Cortex of kidney (tissue), 1 donor: ENCODE results near the gene ALPP.
"Not testable (repeated sequence)": the region's sequence is repeated elsewhere in the genome, so short reads cannot be mapped to it uniquely, and the experiment has no call there.

Experiments used
- DNase-seq: peaks from one replicate; lab custom pipeline; 2025; lab: John Stamatoyannopoulos, UW

Gene ALPP

DNA sequence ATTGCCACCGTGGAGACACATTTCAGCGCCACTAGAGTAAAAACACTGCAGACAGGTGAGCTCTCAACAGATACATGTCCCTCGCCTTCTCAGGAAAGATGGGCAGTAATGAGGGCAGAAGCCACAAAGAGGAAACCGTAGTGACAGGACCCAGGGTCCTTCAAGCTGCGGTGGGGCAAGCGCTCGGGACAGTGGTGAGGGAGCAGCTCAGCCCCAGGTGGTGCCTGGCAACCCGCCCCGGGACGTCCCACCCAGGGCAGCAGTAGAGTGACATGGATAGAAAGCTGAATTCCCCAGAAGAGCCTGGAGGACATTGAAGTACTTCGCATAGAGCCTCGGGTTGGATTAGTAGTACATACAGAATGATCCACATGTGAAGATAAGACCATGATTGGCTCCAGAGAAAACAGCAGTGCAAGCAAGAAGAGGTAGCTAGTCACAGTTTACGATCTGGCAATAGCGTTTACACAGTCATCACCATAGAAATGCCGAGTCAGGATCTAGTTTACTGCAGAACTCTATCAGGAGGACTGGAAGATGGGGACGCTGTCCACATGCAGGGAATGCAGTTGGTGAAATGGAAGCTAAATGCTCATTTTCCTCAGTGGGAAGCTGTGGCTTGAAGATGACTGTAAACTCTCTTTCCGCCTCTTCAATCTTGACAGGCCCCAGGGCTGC is 37.4 kb upstream of the ALPP start:
- no peak for DNase-seq

DNA sequence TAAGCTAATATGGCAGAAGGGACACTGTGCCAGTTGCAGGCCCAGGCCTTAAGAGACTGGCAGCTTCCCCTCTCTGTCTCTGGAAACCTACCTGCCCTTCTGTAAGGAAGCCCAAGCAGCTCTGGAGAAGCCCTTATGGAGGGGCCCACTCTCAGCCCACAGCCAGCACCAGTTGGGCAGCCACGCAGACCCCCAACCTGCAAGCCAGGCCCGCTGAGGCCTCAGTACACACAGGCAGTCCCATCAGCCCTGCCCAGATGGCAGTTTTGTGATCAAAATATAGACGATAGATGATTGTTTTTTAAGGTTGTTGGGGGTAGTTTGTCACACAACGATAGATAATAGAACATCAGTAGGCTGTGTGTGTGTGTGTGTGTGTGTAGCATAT is 36.8 kb upstream of the ALPP start:
- no peak for DNase-seq

DNA sequence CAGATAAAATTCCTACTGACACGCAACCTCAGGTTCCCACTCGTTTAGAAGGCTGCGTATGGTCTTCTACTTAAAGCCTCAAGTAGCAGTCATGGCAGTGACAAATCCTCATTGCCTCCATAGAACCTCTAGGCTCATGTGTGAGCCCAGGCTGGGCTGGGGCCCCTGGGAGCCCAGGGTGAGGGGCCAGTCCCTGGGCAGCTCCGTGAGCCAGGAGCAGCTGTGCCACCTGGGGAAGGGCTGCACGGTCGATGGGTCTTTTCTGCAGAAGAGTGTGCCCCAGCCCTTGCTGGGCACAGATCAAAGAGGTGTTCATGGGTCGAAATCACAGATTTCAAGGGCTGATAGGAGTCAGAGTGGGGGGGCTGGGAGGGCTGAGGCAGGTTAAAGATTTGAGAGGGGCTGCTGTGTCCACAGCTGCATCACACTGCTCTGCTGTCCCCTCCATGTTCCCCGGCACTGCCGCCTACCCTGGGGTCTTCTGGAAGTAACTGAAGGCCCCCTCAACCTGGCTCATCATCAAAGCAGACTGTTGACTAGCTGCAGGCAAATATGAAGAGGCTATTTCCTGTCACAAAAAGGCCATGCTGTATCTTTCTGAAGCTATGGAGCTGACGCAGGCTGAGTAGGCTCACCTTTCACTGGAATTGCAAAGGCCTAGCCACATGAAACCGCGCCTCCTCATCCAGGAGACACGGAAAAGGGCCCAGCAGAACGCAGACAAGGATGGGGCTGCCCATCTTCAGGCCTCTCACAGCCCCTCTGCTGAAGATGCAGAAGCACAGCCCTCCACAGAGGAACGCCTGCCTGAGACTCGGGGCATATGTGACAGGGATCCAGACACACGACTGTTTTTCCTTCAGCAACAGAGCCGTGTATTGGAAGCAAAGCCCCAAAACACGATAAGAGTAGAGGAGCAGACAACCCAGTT is 35.7 kb upstream of the ALPP start:
- DNase-seq = no peak

DNA sequence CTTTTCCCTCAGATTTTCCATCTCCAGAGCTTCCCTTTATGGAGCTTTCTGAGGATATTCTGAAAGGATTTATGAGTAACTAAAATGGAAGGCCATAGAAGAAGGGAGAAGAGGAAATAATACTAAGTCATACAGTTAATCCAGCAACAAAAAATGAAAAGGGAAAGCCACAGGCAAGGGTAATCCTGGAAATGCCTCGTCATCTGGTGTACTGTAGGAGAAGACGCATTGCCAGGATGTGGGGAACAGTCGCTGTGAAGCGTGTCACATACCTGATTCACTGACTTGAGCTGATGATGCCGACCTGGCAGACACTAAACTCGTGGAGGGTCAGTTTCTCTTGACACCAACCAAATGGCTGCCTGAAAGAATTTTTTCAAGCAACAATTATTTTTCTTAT is 34.7 kb upstream of the ALPP start:
- DNase-seq = no peak

DNA sequence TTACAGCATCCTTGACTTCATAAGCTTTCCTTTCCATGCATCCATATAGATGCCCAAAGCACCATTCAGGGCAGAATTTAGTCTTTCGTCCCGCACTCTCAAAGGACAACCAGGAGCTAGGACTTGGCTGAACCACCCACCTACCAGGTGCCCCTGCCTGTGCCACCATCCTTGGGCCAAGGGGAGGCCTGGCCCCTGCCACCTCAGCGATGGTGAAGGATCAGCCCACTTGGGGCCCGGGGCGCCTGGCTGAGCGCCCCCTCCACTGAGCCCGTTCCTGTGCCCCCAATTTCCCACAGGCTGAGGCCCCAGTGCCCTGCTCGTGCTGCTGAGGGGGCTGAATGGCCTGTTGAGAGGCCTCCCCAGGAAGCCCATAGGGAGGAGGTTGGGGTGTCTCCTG is 33.3 kb upstream of the ALPP start:
- no peak for DNase-seq

DNA sequence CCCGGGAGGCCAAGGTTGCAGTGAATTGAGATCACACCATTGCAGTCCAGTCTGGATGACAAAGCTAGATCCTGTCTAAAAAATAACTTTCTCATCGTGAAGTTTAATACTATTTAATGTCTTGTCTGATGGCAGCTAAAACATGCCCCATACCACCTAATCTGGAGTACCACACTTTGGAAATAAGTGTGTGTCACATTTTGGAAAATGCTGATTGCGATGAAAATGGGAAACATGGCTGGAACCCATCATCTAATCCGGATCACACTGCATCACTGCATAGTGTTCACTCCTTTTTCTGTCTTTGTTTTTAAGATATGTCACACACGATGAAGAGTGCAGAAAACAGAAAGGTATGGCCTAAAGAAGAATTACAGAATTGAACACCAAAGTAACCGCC is 31.2 kb upstream of the ALPP start:
- no peak for DNase-seq

DNA sequence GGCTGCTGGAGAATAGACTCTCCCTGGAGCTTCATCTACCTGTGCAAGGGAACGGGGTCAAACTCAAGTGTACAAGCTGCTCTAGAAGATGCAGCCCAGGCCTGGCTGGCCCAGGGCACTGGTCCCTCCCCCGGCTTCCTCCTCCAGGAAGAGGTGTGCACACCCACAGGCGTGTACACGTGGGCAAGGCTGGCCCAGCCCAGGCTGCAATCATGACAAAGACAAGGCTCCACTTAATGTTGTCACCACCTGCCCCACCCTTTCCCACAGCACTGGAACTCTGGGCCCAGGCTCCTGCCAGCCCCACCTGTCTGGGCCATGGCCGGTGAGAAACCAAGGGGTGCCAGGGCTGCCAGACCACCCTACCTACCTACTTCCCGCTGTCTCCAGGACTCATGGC is 29.6 kb upstream of the ALPP start:
- DNase-seq = no peak

DNA sequence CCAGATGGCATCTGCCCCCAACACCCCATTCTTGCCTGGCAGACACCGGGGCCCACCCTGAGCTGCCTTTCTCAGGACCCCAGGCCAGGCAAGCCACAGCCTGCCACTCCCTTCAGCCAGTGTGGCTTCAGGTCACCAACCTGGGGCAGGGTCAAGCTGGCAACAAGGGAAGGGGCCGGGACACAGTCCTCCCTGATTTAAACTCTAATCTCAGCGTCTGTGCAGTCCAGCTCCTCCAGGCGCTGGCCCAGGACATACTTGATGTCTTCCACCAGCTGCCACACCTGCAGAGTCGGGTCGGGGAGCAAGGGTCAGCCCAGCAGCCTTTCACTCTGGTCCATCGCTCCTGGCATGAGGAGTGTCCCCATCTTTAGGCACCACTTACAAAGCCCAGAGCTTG is 29.0 kb upstream of the ALPP start:
- no peak for DNase-seq

DNA sequence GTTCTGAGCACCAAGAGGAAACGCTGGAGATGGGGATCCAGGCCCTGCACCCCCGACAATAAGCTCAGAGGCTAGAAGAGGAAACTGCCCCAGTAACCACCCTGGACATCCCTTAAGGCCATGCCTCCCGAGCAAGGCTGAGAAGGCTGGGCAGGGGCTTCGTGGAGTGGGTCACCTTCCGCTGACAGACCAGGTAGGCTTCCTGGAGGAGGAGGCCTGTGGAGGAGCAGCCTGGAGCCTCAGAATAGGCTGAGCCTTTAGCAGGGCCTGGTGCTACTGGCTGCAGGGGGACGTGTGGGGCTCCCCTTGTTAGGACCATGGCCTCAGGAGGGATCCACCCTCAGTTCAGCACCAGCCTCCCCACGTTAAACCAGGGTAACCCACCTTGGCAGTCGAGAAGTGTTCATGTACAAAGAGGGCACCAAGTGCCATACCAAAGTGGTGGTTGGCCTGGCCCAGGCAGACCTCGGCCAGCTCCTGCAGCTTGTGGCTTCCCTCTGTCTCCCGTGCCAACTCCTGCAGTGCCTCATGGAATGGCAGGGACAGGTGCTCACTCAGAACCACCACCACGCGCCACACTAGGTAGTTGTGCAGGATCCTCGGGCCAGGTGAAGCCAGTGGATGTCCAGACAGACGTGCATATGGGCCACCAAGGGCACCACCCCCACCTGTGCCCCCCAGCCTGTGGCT is 28.5 kb upstream of the ALPP start:
- no peak for DNase-seq

DNA sequence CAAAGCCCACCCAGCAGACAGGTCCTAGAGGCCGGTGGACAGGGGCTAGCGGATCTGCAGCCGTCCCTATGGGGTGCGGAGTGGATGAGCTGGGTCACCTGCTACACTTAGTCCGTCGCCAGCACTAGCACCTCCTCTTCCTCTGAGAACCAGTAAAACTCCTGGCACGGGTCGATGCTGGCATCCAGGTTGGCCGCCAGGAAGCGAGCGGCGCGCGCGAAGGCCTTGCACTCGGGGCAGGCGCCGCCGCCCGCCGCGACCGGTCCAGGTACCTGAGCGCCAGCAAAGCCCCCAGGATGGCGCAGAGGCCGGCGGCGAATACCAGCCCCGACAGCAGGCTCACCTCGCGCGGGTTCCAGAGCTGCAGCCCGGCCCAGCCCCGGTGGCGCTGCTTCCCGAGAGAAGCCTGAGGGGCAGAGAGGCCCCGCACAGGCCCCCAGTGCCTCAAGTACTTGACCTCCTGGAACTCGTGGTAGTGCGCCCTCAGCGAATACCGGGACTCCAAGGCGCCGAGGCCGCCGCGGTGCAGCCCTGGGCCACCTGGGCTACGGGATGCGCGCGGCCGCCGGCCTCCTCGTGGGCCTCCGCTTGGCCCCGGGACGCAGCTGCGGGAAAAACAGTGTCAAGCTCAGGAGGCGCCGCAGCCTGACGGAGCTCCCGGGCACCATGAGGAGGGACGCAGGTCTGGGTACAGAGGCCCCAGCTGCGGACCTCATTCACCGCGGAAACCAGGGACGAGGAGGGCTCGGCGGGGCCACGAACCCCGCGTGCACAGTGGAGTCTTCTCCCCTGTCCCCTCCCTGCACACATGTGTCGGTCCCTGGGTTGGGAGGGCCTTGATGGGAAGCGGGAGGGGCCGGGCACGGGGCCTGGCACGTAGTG is 27.5 kb upstream of the ALPP start:
- no peak for DNase-seq

DNA sequence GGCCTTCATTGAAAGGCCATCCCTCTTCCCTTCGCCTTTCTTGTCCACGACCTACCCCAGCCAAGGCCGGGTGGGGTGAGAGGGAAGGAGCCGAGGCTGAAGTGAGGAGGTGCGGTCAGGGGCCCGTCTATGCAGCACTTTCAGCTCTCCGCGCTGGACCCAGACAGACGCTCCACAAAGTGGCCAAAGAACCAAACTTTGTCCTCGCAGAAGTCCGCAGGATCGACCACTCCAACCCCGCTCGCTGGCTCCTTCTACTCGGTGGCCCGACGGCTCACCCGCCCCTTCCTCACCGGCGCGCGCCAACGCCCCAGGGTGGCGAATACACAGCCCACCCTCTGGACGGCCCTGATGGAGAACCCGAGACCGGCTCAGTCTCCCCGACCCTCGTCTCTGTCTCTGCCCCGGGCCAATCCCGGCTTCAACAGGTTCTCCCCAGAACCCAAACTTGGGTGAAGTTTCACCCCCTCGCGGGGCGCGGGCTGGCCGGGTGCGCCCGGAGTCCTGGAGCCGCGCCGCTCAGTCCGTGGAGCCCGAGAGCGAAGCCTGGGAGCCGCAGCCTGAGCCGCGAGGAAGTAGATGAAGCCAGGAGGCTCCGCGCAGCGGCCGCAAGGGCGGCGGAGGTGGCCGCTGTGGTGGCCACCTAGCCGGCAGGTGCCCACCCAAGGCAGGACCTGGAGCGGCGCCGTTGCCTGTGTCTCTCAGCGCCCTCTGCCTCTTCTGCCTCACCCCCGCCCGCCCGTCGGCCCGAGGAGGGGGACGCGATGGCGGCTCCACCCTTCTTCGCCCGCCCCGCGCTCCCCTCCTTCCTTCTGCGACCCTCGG is 26.7 kb upstream of the ALPP start:
- no peak for DNase-seq

DNA sequence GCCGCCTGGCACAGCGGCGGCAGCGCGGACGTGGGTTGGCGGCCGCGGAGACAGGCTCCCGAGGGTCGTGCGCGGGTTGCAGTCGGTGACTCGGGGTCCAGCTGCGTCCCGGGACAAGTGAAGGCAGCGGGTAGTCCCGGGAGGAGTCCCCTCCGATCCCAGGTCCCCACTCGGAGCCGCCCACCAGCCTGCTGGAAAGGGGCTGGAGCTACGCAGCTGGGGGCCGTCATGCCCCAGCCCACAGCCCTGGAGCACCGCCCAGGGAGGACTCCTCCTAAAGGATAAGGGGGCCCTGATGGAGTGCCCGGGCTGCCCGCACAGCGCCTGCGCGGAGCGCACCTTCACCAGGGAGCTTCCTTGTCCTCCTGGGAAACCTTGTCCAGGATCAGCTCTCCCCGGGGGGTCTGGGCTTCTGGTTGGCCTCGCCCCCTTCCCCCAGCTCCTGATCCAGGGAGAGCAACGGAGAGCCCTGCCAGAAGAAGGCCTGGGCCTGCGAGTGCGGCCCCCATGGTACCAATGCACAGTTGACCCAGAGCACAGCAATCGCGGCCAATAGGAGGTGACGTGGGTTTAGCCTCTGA is 25.9 kb upstream of the ALPP start:
- DNase-seq = no peak

DNA sequence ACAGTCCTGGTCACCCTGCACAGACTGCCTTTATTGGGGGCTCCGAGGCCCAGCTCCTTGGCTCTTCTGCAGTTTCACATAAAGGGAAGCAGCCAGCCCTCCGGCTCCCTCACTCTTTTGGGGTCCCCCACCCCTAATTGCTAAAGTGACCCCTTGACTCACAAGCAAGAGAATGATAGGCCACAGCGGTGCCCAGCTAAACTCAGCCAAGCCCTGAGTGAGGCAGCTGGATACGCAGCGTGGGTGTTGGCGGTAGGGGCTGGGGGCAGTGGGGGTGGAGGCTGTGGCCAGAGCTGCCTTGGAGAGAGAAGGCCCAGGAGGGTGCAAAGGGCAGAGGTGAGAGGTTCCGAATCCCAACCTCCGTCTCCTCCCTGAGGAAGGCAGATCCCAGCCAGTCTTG is 25.5 kb upstream of the ALPP start:
- no peak for DNase-seq

DNA sequence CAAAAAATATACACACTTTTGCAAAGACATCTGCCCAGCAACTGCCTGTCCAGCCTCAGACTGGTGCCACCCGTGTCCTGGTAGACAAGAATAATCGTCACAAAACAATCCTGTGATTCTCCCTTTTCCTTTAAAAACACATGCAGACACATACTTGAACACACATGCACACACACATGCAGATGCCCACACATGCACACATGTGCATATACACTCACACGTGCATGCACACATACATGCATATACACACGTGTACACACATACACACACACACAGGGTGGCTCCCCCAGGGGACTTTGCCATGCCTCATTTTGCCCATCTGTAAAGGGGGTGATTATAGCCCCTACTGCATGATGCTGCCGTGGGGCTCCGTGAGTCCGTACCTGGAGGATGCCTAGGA is 24.9 kb upstream of the ALPP start:
- DNase-seq = no peak

DNA sequence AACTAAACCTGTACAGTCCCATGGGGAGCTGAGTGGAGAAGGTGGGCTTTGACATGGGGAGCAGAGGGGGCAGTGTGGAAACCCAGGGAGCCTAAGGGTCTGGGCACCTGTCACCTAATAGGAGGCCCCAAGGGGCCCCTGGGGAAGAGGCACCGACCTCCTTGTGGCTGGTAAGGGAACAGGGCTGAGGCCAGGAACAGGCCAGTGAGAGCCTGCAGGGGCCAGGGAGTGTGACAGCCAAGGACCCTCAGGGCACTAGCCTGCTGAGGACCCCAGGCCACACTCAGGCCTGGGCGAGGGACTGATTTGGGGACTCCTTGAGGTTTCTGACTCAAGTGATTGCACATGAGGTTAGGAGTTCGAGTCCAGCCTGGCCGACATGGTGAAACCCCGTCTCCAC is 24.5 kb upstream of the ALPP start:
- no peak for DNase-seq

DNA sequence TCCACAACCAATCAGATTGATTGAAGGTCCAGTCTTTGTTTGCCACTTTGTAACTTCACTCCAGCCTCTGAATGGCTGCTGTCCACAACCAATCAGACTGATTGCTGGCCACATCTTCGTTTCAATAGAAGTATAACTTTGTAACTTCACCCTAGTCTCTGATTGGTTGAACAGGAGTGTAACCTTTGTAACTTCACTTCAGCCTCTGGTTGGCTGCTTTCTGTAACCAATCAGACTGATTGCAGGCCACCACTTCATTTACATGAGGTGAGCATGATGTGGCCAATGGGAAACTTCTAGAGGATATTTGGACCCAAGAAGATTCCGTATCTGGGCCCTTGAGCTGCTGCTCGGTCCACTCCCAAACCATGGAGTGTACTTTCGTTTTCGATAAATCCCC is 16.9 kb upstream of the ALPP start:
- no peak for DNase-seq

DNA sequence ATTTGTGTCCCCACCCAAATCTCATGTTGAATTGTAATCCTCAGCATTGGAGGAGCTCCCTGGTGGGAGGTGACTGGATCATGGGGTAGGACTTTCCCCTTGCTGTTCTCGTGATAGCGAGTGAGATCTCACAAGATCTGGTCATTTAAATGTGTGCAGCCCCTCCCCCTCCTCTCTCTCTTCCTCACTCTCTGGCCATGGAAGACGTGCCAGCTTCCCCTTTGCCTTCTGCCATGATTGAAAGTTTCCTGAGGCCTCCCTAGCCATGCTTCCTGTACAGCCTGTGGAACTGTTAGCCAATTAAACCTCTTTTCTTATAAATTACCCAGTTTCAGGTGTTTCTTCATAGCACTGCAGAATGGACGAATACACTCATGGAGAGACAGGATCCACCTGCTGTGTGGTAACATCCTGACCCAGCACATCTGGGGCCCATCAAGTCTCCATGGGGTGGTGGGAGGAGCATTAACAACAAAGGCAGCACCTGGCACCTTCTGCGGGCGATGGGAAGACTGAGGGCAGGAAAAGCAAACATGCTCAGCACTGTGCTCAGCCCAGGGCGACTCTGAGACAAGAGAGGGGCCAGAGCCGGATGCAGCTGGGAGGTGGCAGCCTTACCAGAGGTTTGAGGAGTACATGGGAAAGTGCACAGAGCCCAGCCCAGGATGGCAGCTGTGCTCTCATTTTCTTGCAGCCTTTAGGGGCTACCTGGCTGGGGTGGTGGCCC is 16.2 kb upstream of the ALPP start:
- DNase-seq = no peak

DNA sequence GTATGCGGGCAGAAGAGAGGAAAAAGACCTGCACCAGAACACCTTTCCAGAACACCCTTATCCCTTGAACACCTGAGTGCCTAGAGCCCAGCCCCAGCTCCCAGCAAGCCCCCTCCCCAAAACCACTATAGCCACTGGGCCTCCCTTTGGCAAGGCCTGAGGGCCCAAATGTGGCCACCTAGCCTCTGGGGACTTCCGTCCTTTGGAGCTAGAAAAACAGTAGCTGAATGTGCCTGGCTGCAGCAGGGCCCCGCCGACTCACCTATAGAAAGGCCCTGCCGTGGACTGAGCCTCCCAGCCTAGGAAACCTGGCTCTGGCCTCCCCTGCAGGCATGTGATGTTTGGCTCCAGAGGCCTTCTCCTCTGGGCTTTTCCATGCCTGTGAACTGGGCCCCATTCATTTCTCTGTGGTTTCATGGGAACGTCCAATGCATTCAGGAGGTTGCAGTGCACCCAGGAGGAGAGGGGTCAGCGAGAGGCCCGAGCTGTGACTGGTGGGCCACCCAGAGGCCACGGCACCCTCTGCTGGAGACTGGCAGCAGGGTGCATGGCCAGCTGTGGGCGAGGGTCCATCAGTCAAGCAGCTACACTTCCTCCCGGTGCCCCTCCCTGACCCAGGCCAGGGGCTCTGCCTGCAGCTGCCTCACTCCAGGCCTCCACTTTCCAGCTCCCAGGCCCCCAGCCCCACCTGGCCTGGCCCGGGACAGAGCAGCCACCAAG is 15.3 kb upstream of the ALPP start:
- DNase-seq = not testable (repeated sequence)
